RWPE1 (cell line): ENCODE measurements around the gene TAGLN2.

Experiments used
- CTCF ChIA-PET: fragments of 350-600 bp; sonication (Branson Sonifier 250); formaldehyde crosslinking; extraction: SDS; loops from one replicate; lab custom pipeline; 2021; lab: Yijun Ruan, JAX
- POLR2A ChIA-PET: fragments of 400-600 bp; formaldehyde crosslinking; extraction: SDS; loops from one replicate; lab custom pipeline; 2020; ENCODE audit warnings: antibody characterized with exemption; ENCODE audit not compliant: low non-redundant PET; lab: Yijun Ruan, JAX
- DNase-seq: peaks from one replicate; pipeline ENCODE4 v3.0.0; 2012; ENCODE audit warnings: low spot score
- H3K27ac ChIP-seq: fragments of 450-650 bp; 2 replicates; pipeline ENCODE4 v1.5.1; 2017
- CTCF ChIP-seq: fragments of 450-650 bp; conservative IDR thresholded peaks from 2 replicates; pipeline ENCODE4 v1.5.1; 2017; ENCODE audit warnings: low read depth, mild to moderate bottlenecking

Gene TAGLN2

DNA sequence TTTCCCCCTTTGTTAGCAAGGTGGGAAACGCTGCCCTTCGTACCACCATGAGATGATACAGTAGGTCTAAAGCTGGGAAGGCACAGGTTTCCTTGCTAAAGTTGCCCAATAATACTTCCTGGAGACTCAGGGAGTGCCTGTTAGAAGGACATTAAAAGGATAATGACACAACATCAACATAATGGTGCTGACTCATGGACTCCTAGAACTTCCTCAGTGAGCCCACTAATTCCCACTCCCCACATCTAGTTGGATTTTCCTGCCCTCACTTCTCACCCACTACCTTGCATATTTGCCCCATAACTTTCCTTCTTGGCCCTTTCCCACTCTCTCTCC lies 42.8 kb downstream of the TAGLN2 start:
- no peak for TF ChIP-seq CTCF
- peak overlapping the region; percentile 58; the same call in 1 of the 2 replicates for H3K27ac ChIP-seq
- ChIA-PET POLR2A (no interaction called here), CTCF (interaction anchor here (0.6 to 0.7 kb wide), 2 partner anchors 66 to 134 kb away, joined by 6 to 7 read pairs; no protein-coding TSS in a partner anchor)
- DNase-seq: no peak

GRCh38 chr1:159881622-159882526 lies 43.4 kb downstream of the TAGLN2 start:
- H3K27ac ChIP-seq: peak overlapping the region; percentile 80
- ChIA-PET CTCF (interaction anchor here (0.7 to 0.9 kb wide), 2 partner anchors 83 to 133 kb away, joined by 3 to 7 read pairs; no protein-coding TSS in a partner anchor), POLR2A (no interaction called here)
- no peak for TF ChIP-seq CTCF
- peak; percentile 95 for DNase-seq

DNA sequence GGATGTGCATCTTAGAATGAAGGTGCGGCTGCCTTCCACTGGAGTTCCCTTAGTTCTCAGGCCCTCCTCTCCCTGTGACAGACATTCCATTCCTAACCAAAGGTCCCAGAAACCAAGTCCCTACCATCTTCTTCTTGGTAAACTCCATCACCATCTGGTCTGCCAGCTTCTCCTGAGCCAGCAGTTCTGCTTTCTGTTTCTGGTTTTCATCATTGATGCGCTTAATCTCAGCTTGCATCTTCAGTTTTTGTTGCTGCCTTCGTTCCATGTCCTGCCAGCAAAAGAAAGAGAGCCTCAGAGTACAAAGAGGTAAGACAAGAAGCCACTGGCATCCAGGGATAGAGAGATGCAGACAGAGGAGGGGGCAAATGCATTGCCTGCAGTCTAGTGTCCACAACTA lies 44.9 kb downstream of the TAGLN2 start:
- TF ChIP-seq CTCF: no peak
- ChIA-PET POLR2A (no interaction called here), CTCF (interaction anchor here (0.7 to 1.0 kb wide), 3 partner anchors 81 to 408 kb away, joined by 3 to 4 read pairs (median 3); partner anchors contain the start of gene DUSP23)
- H3K27ac ChIP-seq: peak overlapping the region; percentile 56
- DNase-seq: no peak

- POLR2A ChIA-PET: no interaction called here
- peak; percentile 92 for DNase-seq
- CTCF ChIA-PET: interaction anchor here (0.6 to 1.0 kb wide), 3 partner anchors 18 to 407 kb away, joined by 3 to 4 read pairs (median 3); partner anchors contain the start of gene VSIG8
- TF ChIP-seq CTCF: no peak
- H3K27ac ChIP-seq: peak overlapping the region; percentile 56; the same call in 1 of the 2 replicates
Measured at GRCh38 chr1:159879977-159880376, 45.3 kb downstream of the TAGLN2 start.

- H3K27ac ChIP-seq: no peak overlapping the region
- ChIA-PET CTCF (no interaction called here), POLR2A (no interaction called here)
- no peak for DNase-seq
- no peak for TF ChIP-seq CTCF
Measured at GRCh38 chr1:159879136-159879535, 46.2 kb downstream of the TAGLN2 start.

DNA sequence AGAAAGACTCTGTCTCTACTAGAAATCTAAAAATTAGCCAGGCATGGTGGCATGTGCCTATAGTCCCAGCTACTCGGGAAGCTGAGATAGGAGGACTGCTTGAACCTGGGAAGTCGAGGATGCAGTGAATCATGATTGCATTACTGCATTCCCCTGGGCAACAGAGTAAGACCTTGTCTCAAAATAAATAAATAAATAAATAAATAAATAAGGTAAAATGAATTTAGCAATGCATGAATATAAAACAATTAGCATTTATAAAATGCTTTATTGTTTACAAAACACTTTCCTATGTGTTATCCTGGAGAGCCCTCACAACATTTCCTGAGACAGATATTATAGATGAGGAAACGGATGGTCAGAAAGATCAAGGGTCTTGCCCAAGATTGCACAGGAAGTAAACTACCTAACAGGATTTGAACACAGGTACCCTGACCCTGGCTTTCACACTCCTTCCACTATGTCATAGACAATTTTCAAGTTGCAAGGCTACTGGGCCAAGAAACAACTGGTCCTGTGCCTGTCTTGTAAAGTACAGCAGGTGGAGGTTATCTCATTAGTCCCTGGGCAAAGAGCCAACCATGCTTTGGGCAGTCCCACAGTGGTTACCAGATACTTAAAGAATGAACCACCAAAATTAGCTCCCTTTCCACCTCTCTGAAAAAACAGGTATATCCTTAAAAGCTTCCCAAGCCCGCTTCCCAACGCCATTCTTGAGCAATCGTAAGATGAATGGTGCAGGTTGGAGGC lies 47.4 kb downstream of the TAGLN2 start:
- no peak for DNase-seq
- CTCF ChIA-PET: no interaction called here
- no peak overlapping the region for H3K27ac ChIP-seq
- no peak for TF ChIP-seq CTCF
- POLR2A ChIA-PET: no interaction called here
